Fibroblast of the conjunctiva (primary cell): Measurements from ENCODE around the gene GPR85.
"Not testable (repeated sequence)": the region's sequence is repeated elsewhere in the genome, so short reads cannot be mapped to it uniquely, and the experiment has no call there.

ENCODE experiments used
- DNase-seq: peaks from one replicate; pipeline ENCODE4 v3.0.0-alpha.2; 2010; ENCODE audit warnings: low read depth

GPR85 gene

GRCh38 chr7:113083816-113084495, 2.7 kb downstream of the GPR85 start:
- no peak for DNase-seq

- DNase-seq = no peak
Measured at GRCh38 chr7:113083132-113083815, 3.4 kb downstream of the GPR85 start.

- DNase-seq = no peak
Measured at GRCh38 chr7:113078331-113078730, 8.3 kb downstream of the GPR85 start.

GRCh38 chr7:113076703-113077102, 9.9 kb downstream of the GPR85 start:
- no peak for DNase-seq

- DNase-seq = no peak
Measured at GRCh38 chr7:113071465-113071864, 15.2 kb downstream of the GPR85 start.

GRCh38 chr7:113062499-113062898, 24.1 kb downstream of the GPR85 start:
- DNase-seq = no peak

- DNase-seq = no peak
Measured at GRCh38 chr7:113060100-113060499, 26.5 kb downstream of the GPR85 start.

GRCh38 chr7:113054938-113055337, 31.7 kb downstream of the GPR85 start:
- no peak for DNase-seq

- not testable (repeated sequence) for DNase-seq
Measured at GRCh38 chr7:113054272-113054671, 32.4 kb downstream of the GPR85 start.

- not testable (repeated sequence) for DNase-seq
Measured at GRCh38 chr7:113049221-113049620, 37.4 kb downstream of the GPR85 start.

- no peak for DNase-seq
Measured at GRCh38 chr7:113046453-113046852, 40.2 kb downstream of the GPR85 start.

GRCh38 chr7:113045379-113045778, 41.2 kb downstream of the GPR85 start:
- DNase-seq = no peak

GRCh38 chr7:113044394-113044793, 42.2 kb downstream of the GPR85 start:
- DNase-seq = no peak

GRCh38 chr7:113040849-113041248, 45.8 kb downstream of the GPR85 start:
- no peak for DNase-seq

- DNase-seq = no peak
Measured at GRCh38 chr7:113033959-113034358, 52.7 kb downstream of the GPR85 start.
